Stimulated activated naive CD4-positive, alpha-beta T cell treated with Interleukin-2 at 50 U/mL for 16 hours (primary cell): ENCODE measurements around the gene GPR89A.
"Not testable (repeated sequence)": the region's sequence is repeated elsewhere in the genome, so short reads cannot be mapped to it uniquely, and the experiment has no call there.

Source experiments
- DNase-seq: peaks from one replicate; lab custom pipeline; 2025; lab: John Stamatoyannopoulos, UW

The GPR89A gene

DNA sequence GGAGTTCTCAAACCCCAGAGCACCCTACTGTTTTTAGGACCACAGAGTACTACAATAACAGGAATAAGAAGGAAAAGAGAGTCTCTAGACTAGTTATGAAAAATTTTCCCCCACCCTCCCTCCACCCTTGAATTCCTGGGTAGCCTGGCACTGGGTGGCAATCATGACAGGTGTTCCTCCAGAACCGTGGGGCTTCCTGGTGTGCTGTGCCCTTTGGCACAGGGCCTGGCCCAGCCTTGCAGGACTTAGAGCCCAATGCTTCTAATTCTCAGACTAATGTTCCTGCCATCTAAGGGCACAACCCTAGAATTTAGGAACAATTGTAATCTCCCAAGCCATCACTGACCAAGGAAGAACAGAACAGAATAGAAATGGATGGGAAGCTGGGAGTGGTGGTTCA lies 110.0 kb downstream of the GPR89A start:
- DNase-seq: no peak

DNA sequence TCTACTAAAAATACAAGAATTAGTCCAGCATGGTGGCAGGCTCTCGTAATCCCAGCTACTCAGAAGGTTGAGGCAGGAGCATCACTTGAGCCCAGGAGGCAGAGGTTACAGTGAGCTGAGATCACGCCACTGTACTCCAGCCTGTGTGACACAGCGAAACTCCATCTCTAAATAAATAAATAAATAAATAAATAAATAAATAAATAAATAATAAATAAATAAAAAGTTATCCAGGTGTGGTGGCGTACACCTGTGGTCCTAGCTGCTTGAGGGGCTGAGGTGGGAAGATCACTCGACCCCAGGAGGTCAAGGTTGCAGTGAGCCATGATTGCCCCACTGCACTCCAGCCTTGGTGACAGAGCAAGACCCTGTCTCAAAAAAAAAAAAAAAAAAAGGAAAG lies 110.7 kb downstream of the GPR89A start:
- DNase-seq: not testable (repeated sequence)

DNA sequence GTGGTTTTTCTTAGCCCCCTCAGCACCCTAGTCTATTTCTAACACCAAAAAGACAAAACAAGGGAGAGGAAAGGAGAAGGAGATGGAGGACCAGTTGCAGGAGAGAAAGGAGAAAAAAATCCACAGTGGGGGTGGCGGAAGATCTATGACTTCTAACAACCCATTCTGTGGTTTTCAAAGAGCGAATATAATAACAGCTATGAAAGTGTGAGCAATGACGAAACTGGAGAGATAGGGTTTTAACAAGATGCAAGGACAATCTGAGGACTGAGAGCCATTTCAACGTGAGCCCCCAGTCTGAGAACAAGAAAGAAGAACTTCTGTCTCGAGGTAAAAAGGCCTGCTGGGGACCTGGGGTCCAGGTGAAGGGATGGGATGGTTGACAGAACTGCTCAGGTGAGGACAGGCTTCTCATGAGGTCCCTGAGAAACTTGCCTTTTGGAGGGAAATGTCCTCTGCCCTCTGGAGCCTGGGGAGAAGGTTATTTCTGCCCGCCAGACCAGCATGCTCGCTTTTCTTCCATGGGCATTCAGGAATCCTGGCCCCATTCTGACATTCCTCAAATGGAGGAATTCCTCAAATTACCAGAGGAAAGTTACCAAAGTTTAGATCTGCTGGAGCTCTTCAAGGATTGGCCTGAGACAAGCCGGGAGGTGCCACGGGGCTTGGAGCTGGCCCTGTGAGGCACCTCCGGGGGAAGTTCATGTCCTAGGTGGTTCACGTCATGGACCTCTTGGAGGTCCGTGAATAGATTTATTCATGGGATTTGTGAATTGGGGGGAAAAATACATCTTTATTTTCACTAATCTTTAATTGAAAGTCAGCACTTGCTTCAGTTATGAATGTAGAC lies 111.7 kb downstream of the GPR89A start, which contains the start of gene CD160:
TSS of gene CD160 (plus strand) at position 270 of the 850 bp plus-strand sequence. CDS start 8,829 bp downstream, outside the sequence.
- no peak for DNase-seq
